Measurements from ENCODE around the gene VPS39.

DNA sequence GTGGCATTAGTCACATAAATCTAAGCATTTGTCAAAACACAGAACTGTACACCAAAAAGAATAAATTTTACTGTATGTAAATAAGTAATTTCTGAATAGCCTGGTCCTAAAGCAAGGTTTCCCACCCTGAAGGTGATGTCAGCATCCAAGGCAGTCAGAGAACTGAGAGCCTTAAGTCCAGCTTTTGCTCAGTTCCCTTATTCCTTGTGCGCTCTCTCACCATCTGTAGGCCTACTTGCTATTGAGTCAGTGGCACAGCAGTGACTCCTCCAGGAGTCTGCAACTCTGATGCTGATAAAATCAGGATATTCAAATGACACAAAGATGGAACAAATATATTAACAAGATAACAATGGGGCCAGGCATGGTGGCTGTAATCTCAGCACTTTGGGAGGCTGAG, 22.3 kb downstream of the VPS39 start:
- TF ChIP-seq, protein P1, sequence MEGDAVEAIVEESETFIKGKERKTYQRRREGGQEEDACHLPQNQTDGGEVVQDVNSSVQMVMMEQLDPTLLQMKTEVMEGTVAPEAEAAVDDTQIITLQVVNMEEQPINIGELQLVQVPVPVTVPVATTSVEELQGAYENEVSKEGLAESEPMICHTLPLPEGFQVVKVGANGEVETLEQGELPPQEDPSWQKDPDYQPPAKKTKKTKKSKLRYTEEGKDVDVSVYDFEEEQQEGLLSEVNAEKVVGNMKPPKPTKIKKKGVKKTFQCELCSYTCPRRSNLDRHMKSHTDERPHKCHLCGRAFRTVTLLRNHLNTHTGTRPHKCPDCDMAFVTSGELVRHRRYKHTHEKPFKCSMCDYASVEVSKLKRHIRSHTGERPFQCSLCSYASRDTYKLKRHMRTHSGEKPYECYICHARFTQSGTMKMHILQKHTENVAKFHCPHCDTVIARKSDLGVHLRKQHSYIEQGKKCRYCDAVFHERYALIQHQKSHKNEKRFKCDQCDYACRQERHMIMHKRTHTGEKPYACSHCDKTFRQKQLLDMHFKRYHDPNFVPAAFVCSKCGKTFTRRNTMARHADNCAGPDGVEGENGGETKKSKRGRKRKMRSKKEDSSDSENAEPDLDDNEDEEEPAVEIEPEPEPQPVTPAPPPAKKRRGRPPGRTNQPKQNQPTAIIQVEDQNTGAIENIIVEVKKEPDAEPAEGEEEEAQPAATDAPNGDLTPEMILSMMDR (IDR thresholded peaks at IDR 0.05; ENCODE audit: insufficient read depth, low read length), result no peak
- no peak for TF ChIP-seq POLR2AphosphoS5 (IDR thresholded peaks at IDR 0.05; ENCODE audit: low read depth)
- TF ChIP-seq SPI1 (IDR thresholded peaks at IDR 0.05; ENCODE audit: borderline replicate concordance, low read depth), result no peak
- TF ChIP-seq, protein P2, sequence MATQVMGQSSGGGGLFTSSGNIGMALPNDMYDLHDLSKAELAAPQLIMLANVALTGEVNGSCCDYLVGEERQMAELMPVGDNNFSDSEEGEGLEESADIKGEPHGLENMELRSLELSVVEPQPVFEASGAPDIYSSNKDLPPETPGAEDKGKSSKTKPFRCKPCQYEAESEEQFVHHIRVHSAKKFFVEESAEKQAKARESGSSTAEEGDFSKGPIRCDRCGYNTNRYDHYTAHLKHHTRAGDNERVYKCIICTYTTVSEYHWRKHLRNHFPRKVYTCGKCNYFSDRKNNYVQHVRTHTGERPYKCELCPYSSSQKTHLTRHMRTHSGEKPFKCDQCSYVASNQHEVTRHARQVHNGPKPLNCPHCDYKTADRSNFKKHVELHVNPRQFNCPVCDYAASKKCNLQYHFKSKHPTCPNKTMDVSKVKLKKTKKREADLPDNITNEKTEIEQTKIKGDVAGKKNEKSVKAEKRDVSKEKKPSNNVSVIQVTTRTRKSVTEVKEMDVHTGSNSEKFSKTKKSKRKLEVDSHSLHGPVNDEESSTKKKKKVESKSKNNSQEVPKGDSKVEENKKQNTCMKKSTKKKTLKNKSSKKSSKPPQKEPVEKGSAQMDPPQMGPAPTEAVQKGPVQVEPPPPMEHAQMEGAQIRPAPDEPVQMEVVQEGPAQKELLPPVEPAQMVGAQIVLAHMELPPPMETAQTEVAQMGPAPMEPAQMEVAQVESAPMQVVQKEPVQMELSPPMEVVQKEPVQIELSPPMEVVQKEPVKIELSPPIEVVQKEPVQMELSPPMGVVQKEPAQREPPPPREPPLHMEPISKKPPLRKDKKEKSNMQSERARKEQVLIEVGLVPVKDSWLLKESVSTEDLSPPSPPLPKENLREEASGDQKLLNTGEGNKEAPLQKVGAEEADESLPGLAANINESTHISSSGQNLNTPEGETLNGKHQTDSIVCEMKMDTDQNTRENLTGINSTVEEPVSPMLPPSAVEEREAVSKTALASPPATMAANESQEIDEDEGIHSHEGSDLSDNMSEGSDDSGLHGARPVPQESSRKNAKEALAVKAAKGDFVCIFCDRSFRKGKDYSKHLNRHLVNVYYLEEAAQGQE (IDR thresholded peaks at IDR 0.05; ENCODE audit: insufficient replicate concordance, low read depth), result no peak
- no peak for TF ChIP-seq GABPA (IDR thresholded peaks at IDR 0.05; ENCODE audit: low read depth)

Measured in HL-60 (cell line).